GM12875 (cell line): ENCODE measurements around the gene PNPO.

Experiments used
- H3K4me3 ChIP-seq: one replicate; pipeline ENCODE4 v1.5.1; 2011; ENCODE audit warnings: low read depth, low read length, control low read depth
- CTCF ChIP-seq: IDR thresholded peaks from 2 replicates; pipeline ENCODE4 v1.5.1; 2011; ENCODE audit warnings: low read depth, mild to moderate bottlenecking, control low read depth, inconsistent platforms, low read length, moderate library complexity, borderline replicate concordance; ENCODE audit not compliant: insufficient read depth

PNPO gene

GRCh38 chr17:47995241-47995935, 54.0 kb downstream of the PNPO start:
- no peak for TF ChIP-seq CTCF
- H3K4me3 ChIP-seq = no peak overlapping the region

GRCh38 chr17:47996201-47996600, 54.8 kb downstream of the PNPO start:
- no peak for TF ChIP-seq CTCF
- no peak overlapping the region for H3K4me3 ChIP-seq

- TF ChIP-seq CTCF = no peak
- no peak overlapping the region for H3K4me3 ChIP-seq
Measured at GRCh38 chr17:47997586-47997985, 56.2 kb downstream of the PNPO start.

GRCh38 chr17:47998044-47998443, 56.7 kb downstream of the PNPO start:
- no peak overlapping the region for H3K4me3 ChIP-seq
- TF ChIP-seq CTCF = no peak
